Anterior cingulate cortex (tissue), 58 donors: ENCODE measurements around the gene THEM5.
"Not testable (repeated sequence)": the region's sequence is repeated elsewhere in the genome, so short reads cannot be mapped to it uniquely, and the experiment has no call there.

Source experiments
- DNase-seq, 58 donors: peaks; one replicate each; lab custom pipeline; 2025; lab: John Stamatoyannopoulos, UW

Gene THEM5

GRCh38 chr1:151868486-151868885 lies 15.0 kb upstream of the THEM5 start:
- peak in 1 of 58 donors; percentile 30 for DNase-seq

DNA sequence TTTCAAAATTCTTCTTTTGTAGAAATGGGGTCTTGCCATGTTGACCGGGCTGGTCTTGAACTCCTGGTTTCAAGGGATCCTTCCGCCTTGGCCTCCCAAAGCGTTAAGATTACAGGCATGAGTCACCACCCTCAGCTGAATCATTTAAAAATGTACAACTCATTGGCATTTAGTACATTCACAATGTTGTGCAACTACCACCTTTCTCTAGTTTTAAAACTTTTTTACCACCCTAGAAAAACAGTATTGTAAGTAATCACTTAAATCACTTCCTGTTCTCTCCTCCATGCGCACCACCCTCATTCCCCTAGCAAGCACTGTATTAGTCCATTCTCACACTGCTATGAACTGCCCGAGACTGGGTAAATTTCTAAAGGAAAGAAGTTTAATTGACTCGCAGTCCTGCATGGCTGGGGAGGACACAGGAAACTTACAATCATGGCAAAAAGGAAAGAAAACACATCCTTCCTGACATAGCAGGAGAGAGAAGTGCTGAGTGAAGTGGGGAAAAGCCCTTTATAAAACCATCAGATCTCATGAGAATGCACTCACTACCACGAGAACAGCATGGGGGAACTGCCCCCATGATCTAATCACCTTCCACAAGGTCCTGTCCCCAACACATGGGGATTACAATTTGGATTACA lies 14.4 kb upstream of the THEM5 start:
- peak in 1 of 58 donors; percentile 30 for DNase-seq

DNA sequence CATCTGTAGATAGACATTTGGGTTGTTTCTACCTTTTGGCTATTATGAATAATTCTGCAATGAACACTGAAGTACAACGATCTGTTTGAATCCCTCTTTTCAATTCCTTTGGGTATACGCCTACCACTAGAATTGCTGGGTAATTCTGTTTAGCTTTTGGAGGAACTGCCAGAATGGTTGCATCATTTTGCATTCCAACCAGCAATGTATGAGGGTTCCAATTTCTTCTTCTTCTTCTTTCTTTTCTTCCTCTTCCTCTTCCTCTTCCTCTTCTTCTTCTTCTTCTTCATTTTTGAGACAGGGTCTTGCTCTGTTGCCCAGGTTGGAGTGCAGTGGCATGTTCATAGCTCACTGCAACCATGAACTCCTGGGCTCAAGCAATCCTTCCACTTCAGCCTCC lies 13.8 kb upstream of the THEM5 start:
- no peak for DNase-seq

DNA sequence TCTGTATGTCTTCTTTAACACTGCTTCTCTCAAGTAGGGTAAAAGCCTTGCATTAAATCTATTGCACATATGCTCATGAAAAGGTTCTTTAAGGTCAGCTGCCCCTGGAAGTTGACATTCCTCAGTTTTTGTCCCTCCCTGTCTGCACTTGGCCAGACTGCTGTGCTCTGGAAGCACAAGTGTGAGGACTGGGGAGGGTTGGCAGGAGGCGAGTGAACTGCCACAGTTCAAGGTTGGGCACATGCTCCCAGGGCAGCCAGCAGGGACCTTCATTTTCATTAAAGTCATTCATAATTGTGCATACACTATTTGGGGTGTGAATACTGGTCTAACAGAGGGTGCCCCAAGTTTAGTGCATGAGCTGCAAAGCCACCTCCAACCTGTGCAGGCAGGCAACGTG lies 10.9 kb upstream of the THEM5 start:
- no peak for DNase-seq

DNA sequence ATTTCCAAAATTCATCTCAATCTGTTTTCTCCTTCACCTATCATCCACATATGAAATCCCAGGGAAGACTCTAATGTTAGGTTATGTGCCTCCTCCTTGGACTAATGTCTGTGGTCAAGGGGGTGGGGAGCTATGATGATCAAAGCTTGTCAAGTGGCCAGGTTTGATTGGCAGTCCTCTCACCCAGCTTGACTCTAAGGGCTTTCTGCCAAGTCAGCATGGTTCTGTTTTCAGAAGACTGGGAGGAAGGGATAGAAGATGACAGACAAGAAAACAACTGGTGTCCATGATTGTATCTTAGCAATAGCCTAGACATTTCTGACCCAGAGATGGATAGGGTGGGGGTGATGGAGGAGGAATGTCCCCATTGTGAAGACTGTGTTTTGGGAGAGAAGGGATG lies 9.1 kb upstream of the THEM5 start:
- DNase-seq, result no peak

GRCh38 chr1:151860504-151861187 lies 7.1 kb upstream of the THEM5 start:
- no peak for DNase-seq

GRCh38 chr1:151859891-151860293 lies 6.4 kb upstream of the THEM5 start:
- no peak for DNase-seq

DNA sequence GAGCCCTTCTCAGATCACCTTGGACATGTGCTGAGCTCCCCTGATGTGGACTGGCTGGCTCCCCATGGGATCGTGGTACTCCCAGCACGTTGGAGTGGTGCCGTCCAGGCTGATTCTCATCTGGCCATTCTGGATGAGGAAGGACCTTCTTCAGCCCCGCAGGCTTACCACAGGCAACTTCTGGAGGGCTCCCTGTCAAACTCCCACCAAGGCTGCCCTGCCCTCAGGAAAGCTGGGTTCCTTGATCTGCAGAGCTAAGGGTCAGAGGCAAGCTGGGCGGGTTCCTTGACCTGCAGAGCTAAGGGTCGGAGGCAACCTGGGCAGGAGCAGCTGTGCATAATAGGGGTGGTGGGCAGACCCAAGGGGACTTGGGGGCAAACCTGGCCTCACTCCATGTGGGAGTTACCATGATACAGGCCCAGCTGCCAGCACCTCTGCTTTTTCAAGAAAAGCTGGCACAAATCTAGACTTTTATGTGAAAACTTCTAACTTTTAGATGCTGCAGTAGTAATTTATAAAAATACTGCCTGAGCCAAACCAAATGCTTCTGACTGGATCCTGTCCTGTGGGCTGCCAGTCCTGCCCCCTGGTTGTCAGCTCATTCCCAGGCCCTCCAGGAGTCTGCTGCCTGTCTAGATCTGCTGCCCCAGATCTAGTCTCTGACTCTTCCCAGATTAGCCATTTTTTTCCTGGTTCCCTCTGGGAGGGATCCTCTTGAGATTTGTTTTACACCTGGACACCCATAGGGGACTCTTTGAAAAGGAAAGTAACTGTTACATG lies 5.6 kb upstream of the THEM5 start:
- no peak for DNase-seq

- DNase-seq, result no peak
Observed at GRCh38 chr1:151858030-151858746, 4.7 kb upstream of the THEM5 start.

DNA sequence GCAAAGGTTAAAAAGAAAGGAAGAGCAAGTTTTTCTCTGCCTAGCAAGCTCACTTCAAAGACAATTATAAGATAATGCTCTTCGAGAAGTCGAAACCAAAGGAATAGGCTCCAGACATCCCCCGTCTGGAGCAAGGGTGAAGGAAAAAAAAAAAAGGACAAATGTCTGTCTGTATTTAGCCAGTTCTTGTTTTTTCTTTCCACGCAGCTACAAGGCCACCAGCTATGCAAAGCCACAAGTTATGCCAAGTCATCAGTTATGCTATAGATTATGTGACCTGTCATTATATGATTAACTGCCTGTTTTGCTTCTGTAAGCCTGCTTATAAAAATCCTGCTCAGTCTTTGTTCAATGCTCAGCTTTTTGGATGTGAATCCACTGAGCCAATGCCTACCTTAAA lies 2.4 kb upstream of the THEM5 start:
- no peak for DNase-seq

GRCh38 chr1:151855516-151855915 lies 2.0 kb upstream of the THEM5 start:
- not testable (repeated sequence) for DNase-seq

DNA sequence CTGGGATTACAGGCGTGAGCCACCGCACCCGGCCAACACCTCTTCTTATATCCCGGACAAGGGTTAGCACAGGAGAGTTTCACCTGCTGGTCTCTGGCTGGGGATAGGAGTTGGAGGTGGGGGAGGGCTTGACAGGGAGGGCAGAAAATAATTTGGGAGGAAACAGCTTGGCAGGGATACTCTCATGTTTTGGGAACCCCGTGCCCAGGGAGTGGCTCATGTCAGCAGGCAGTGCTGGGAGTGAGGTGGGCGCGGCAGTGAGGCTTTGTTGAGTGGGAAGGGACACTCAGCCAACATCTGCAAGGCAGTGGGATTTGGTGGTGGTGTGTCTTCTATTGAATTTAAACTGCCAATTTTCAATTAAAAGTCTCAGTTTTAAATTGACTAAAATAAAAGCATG lies 1.1 kb upstream of the THEM5 start:
- no peak for DNase-seq

DNA sequence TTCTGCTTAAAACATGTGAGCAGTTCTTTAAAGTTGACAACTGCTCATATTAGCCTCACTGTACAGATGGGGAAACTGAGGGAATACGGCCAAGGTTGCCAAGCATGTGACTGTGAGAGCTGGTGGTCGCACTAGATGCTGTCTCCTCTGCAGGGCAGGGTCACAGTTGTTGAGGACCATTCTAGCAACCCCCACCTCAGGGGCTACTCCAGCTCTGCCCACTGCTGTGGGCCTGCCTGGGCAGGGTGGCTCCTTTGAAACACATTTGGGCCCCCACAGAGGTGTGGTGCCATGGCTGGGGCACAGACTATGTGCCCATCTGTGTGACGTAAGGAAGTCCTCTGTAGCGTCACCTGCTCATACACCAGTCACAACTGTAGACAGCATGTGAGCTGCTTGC lies 779 bp downstream of the THEM5 start:
- DNase-seq, result no peak

- DNase-seq, result no peak
Observed at GRCh38 chr1:151851886-151852285, 1.6 kb downstream of the THEM5 start.

DNA sequence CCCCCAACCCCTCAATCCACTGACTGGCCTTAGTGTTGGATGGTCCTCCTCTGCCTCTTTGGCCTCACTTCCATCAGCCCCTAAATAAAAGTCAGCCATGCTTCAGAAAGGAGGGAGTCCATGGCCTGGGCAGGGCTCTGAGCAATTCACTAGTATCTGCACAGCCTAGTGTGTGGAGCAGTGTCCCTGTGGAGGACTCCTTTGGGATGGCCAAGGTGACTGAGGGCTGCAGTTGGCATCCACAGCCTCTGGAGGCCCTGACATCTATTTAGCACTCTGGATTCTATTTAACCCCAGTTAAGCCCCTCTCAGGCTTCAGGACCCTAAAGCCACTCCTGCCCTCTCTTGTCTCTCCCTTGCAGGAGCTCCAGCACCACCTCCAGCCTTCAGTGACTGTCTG lies 3.6 kb downstream of the THEM5 start:
- DNase-seq, result no peak

DNA sequence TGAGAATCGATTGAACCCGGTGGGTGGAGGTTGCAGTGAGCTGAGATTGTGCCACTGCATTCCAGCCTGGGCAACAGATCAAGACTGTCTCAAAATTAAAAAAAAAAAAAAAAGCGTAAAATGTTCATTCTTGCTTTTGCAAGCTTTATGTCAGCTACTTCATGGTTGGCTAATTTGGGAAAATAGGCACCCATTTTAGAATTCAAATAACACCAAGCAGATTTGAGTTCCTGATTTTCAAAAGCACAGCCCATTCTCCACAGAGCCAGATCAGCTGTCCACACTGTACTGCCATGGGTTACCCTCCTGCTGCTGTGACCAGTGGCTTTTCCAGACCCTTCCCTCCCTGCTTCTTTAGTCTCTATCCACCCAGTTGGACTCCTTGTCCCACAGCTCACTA lies 4.4 kb downstream of the THEM5 start:
- DNase-seq, result no peak

DNA sequence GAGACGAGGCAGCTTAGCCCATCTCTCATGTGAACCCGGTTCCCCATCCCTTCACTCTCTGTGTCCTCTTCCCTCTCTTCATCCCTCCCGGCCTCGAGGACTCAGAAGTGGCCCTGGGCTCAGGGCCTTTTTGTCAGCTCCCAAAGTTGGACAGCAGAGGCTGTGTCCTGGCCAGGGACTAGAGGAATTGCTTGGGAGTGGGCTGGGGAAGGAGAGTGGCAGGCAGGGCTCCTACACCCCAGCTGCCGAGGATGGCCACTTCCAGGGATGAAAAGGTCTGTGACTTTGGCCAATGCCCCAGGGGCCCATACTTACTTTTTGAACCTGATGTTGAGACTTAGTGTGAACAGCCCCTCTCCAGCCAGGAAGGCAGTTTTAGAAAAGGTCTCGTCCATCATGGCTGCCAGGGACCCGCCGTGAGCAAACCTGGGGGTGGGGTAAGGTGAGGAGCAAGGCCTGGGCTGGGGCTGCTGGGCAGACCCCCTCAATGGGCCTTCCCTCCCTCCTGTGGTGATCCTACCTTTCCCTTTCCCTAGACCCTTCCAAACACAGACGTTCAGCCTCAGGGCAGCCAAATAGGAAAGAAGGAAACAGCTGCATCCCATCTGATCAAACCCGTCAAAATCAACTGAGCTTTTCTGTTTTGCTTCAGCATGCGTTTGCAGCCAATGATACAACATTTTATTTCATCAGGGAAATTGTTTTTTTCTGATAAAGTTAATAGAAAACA lies 5.5 kb downstream of the THEM5 start:
- no peak for DNase-seq

DNA sequence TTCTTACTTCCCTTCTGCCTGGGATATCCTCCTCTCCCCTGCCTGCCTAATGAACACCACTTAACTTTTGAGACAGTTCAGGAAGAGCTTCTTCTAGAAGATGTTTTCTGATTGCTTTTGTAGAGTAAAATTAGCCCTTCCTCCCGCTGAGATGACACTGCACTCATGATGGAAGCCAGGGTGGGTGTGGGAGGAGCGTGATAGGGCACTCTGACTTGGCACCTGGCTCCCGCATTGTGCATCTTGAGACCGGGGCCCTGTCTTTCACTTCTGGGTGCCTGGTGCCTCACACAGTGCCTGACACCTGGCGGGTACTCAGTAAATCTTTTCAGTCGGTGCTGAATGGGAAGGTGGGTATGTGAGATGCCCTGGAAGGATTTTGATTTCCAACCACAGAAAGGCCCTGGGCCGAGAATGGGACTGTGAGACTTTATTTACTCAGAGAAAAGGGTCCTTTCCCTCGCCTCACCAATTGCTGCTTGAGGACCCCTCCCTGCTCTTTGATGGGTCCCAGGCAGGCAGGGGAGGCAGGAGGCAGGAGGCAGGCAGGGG lies 6.8 kb downstream of the THEM5 start:
- no peak for DNase-seq

DNA sequence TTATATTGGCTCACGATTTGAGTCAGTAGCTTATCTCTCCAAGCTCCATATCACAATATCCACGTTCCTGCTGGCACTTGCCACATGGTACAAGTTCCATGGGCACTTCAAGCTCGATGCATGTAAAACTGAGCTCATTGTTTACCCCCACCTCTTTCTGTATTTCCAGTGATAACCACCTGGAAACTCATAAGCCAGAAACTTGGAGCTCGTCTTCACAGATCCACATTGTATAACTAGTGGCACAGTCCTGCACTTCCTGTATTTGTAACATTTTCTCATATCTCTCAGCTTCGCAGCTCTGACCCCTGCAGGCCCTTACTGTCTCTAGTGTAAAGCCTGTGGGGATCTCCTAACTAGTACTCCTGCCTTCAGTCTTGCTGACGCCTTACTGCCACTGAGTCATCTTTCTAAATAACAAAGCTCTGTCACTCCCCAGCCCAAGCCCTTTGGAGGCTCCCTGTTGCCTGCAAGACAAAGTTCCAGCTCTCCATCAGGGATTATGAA lies 7.4 kb downstream of the THEM5 start:
- DNase-seq, result no peak

DNA sequence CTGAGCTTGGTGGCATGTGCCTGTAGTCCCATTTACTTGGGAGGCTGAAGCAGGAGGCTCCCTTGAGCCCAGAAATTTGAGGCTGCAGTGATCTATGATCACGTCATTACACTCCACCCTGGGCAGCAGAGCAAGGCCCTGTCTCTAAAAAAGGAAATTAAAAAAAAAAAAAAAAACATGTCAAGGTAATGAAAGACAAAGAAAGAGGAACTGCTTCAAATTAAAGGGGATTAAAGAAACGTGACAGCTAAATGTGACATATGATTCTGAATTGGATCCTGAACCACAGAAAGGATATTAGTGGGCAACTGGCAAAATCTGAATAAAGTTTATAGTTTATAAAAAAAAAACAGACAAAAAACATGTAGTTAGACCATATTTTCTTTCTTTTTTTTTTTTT lies 10.1 kb downstream of the THEM5 start:
- DNase-seq, result no peak
